Stimulated activated CD4-positive, alpha-beta T cell treated with anti-CD3 and anti-CD28 coated beads, Interleukin-15, amount 100 ng/mL, for 48 hours (primary cell): ENCODE measurements around the gene FBXW11.
"Not testable (repeated sequence)": the region's sequence is repeated elsewhere in the genome, so short reads cannot be mapped to it uniquely, and the experiment has no call there.

Experiments
- DNase-seq, 2 donors: peaks; one replicate each; pipeline ENCODE4 v3.0.0-alpha.2; 2020; ENCODE audit warnings: low read depth in 2 of 2

The FBXW11 gene

DNA sequence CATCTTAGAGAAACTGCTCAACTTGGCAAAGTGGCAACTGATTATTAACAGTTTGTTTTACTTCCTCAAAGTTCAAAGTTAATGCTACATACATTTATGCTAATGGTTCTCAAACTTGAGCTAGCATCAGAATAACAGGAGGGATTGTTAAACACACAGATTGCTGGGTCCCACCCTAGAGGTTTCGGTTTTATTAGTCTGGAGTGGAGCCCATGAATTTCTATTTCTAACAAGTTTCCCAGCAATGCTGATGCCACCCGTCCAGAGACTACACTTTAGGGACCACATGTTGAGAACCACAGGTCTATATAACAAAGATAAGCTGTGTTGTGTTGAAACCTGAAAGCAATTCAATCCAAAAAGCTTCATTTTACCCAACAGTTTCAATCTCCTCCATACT lies 95.3 kb downstream of the FBXW11 start:
- no peak for DNase-seq

DNA sequence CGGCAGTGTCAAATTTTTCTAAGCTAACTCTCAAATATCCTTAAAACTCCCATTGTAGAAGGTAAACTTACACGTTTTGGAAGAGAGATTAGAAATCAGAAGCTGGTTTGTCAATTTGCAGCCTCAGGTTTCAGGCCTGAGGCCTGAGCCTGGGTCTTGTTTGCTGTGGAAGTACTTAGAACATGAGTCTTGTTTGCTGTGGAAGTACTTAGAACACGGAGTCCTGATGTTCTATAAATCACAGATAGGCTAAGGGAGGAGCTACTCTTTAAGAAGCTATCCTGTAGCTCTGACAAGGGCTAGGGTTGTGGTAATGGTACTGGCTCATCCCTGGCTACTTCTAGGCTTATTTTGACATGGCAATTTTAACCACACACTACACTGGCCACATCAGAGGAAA lies 97.8 kb downstream of the FBXW11 start:
- DNase-seq = no peak

DNA sequence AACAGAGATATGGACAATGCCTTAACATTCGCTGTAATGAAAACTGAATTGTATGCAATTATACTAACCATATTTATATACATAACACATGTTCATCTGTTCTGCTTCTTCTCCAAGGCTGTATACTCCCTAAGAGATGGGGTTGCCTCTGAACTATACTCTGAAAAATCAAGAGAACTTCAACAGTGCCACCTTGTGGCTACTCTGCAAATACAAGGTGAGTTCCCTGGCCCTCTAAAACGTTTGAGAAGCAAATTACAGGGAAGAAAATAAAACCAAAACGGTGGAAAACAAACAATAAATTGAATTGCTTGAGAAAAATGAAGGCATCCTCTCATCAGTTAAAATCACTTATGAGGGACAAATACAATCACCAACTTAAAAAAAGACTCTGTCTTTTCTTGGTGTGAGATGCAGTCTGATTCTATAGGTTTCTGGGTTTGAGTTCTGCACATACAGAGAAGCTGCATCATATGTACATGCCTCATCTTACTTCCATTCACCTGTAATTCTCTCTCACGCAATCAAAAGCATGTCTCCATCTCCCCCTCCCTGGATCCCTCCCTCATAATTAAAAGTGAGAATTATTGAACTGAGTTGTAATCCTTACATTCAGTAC lies 98.6 kb downstream of the FBXW11 start:
- DNase-seq = peak in 1 of 2 donors; percentile 47

DNA sequence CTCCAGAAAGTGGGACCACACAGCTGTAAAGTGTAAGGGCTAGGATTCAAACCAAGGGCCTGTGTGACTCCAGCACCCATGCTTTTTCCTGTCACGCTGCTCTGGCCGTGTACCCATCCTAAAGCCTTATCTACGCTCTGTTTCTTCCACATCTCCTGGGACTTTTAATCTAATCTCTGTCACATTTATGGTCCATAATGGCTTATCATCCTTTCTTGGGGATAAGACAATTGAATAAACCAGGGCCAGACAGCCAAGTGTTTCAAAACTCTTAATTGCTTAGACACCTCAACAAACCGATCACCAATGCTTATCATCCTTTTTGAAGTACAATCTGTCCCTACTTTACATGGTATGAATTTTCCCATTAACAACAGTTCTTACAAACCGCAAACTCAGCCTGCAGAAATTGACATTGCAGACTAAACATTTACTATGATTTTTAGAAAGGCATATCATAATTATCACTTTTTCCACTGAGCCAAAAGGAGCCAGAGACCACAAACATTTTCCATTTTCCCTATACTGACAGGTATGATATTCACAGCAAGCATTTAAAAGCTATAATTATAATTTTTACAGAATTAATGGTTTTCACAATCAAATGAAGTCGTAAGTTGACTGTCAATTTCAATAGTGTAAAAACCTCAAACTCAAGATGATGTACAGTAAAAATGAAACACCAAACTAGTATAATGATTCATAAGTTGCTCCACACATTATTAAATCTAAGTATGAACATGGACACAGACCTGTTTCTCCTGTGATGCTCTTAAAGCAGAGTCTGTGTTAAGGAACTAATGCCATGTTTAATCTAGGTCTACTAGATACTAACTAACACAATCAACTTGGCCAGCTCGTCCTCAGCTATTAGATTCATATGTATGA lies 99.5 kb downstream of the FBXW11 start:
- no peak for DNase-seq

DNA sequence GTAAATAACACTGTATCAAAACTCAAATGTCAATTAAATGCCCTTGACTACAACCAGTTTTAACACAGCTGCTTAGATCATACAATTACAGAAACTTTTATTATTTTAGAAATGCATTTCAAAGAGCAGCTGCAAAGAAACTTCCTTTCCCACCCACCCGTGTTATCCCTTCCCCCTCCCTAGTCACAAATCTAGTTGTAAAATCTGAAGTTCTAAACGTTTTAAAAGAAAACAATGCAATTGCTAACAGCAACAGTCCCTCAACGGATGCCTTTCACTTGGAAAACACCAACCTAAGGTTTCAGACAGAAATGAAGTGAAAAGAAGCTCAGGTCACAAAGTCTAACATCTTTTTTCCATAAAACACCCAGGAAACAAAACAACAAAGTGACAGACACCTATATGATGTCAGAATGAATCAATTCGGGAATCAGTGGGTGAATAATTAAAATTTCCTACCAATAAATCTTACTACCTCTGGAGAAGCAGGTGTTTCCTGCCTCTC lies 100.3 kb downstream of the FBXW11 start:
- DNase-seq = no peak

DNA sequence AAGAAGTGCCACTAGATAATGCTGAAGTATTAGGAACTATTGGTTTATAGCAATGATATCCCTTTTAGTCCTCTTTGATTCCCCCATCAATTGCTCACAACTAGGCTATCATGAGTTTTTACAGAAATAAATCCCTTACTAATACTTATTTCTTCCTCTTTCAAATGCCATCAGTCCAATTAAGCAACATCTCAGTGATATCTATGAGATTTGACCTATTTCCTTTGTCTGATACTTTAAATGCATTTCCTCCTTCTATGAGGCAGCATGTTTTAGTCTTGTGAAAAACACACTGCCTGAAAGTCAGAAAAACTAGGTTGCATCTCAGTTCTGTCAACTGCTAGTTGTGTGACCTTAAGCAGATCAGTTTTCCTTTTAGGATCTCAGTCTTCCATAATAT lies 101.6 kb downstream of the FBXW11 start:
- DNase-seq = no peak

DNA sequence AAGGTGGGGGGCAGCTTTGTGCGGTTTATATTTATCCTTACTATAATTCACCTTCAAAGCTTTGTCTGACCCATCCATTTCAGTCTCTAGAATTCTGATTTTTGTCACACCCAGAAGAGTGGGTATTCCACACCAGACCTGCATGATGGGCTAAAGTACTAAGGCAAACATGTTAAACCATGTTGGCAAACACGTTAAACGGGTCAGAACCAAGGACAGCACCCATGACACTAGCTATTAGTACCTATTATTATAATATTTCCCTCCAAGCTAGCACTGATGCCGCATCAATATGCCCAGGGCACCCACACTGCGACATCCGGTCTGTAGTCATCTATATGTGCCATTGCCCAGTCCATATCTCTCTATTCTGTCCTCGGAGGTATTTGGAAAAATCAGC lies 104.7 kb downstream of the FBXW11 start:
- DNase-seq = no peak

DNA sequence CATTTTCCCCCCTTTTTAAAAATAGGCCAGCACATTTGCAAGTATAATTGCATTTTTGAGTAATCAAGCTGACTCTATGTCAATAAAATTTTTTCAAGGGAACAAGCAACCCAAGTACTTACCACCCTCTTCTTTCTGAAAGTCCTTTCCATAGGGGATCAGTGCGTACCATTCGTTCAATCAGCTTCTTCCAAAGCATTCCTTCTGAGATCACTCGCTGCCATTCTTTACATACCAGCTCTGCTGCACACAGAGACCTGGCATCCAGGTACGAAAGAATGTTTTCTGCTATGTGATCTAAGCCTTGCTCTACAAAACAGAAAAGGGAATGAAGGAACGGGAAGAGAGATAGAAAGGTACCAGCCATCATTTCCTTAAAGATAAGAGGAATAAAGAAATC lies 106.6 kb downstream of the FBXW11 start:
- DNase-seq = no peak

DNA sequence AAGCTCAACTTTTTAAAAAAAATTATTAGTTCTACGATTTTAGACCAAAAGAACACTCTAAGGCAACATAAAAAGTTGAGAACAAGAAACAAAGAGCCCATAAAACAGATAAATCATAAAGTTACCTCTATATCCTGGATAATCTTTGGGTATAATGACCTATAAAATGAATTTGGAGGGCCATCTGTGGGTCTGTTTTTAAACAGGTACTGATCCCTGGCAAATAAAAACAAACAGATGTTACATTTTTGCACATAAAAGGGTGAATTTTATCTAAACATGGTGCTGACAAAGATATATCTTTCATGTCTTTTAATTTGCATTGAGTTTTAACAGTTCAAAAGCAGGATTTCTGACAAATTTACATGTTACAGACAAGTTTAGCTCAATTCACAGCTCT lies 107.6 kb downstream of the FBXW11 start:
- no peak for DNase-seq

DNA sequence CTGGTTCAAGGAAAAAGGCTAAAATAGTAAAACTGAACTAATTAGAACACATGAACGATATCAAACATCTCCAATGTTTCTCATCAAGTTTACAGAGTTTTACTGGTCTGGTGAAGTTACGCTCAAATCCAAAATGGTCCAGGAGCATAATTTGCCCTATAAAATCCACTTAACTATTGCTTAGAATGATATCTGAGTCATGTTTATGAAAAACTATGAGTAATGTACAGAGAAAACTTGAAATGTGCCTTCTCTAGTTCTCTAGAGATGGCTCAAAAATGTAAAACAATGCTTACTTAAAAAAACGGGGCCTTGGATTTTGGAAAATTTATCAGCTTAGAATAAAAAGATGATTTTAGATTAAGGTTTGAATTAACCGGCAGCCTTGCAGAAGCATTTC lies 108.1 kb downstream of the FBXW11 start:
- DNase-seq = no peak

DNA sequence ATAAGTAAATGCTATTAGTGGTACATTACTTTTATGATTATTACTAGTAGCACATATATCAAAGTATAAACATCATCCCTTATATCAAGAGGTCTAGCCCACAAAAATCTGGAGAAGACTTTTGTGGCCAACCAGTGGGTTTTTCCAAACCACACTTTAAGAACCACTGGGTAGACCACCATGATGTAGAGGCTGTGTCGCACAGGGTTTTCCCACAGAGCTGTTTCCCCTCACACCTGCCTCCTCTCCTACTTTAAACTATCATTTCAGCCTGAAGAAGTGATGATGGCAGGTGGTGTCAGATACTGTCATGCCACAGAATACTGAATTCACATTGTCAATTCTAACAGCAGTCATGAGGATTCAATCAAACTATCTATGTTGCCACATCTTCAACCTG lies 109.2 kb downstream of the FBXW11 start:
- DNase-seq = no peak

DNA sequence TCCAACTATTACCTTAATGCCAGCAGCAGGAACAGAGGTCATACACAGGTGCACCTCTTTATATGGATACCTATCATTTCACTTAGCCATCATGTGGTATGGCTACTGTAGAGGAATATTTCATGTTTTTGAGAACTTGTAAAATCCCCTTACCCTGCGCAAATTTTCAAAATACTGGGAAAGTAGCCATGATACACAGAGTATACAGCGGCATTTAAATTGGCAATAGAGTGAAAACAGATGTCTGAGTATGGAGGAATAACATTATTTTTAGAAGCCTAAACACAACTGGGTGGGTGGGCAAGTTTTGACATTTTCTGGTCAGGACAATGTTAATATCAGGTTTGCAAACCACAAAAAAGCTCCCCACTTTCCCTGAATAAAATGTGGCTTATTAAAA lies 111.4 kb downstream of the FBXW11 start:
- DNase-seq = no peak

DNA sequence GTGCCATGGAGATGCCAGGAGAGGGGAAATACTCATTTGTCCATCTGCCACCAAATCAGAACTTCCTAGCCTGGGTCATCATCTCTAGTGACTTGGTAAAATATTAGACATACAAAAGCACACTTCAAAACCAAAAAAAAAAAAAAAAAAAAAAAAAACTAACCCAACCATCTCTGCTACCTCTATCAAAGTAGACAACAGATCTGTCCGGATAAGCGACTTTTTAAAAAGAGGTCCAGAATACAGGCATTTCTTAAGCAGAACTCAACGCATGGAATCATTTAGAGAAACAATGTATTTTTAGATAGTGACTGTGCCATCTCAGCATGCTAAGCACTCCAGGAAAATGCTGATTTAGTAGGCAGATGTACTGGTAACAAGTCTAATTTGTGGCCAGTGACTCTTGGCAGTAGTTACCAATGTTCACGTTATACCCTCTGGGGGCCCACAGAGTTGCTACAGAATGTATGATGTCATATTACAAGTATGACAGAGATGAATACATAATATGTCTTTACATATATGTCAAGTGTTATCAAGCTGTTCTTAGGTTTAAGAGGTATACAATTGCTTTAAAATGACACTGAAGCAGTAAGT lies 113.0 kb downstream of the FBXW11 start:
- DNase-seq = no peak

DNA sequence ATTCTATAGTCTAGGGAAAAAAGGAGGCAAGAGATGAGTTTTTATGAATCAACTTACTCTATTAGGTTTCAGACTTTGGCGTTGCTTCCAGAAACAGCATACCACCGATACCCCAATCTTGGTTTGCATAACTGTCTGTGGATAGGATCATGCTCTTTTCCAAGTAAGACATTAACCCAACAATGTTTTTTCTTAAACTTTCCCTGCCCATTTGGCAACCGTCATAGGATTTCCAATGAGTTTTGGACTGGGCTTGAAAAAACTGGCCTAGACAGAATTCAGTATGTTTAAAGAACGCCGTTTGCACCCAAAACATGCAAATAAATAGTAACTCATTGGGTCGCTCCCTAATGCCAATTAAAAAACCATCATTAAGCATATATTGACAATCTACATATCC lies 114.8 kb downstream of the FBXW11 start:
- no peak for DNase-seq

DNA sequence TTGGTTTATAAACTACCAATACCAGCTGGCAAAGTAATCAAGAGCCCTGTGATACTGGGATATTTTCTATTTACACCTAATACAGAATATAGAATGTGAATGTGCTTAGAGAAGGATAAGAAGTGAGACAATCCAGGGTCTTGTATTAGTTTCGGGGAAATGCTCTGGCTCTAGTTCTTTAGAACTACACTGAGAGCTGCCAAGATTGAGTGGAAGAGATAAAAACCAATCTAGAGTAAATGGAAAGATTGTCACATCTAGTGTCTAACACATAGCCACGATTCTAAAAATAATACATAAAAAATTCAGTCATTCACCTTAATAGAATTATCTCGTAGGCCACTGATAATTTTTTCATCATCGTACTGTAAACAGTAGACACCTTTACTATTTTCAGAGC lies 115.3 kb downstream of the FBXW11 start:
- DNase-seq = no peak

DNA sequence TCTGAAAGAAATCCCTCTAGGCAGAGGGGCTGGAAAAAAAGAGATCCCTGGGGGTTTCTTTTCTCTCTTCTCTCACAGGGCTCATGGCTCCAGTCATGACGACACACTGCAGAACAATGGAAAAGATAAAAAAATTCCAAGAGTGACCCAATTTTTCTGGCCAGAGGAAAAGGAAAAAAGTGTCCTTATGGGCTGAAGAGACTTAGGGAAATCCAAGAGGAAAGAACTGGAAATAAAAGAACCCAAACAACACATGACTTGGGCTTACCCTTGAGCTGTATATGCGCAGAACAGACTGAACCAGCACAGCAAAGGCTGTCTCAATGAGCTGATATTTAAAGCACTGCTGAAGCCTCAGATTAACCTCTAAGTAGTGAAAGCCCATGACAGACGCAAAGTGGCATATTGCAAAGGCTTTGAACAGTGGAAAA lies 118.4 kb downstream of the FBXW11 start:
- no peak for DNase-seq

DNA sequence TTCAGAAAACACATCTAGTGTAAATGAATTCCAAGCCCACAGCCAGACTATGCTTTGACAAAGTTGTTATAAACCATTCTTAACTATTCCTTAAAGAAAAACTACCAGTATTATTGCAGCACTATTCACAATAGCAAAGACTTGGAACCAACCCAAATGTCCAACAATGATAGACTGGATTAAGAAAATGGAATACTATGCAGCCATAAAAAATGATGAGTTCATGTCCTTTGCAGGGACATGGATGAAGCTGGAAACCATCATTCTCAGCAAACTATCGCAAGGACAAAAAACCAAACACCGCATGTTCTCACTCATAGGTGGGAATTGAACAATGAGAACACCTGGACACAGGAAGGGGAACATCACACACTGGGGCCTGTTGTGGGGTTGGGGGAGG lies 120.4 kb downstream of the FBXW11 start:
- not testable (repeated sequence) for DNase-seq

DNA sequence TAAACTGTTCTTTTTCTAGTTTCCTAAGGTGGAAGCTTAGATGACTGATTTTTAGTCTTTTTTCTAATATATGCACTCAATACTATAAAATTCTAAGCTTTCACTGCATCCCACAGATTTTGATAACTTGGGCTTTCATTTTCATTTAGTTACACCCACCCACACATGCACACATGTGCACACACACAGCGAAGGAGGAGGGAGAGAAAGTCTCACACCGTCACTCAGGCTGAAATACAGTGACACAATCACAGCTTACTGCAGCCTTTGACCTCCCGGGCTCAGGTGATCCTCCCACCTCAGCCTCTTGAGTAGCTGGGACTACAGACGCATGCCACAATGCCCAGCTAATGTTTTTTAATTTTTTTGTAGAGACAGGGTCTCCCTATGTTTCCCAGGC lies 124.3 kb downstream of the FBXW11 start:
- peak in 1 of 2 donors; percentile 31 for DNase-seq

DNA sequence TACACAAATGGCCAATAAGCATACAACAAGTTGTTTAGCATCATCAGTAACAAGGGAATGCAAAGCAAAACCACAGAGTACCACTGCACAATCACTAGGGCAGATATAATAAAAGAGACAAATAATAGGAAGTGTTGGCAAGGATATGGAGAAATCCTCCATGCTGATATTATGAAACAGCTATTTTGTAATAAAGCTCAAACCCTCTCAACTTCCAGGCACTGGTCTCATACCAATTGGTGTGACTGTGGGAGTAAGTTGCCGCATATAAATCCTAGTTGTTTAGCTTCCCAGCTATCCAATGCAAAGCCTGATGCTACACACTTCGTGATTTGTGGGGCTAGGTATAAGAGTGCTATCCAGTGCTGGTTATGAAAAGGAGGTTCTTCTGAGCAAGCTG lies 132.2 kb downstream of the FBXW11 start:
- DNase-seq = no peak

DNA sequence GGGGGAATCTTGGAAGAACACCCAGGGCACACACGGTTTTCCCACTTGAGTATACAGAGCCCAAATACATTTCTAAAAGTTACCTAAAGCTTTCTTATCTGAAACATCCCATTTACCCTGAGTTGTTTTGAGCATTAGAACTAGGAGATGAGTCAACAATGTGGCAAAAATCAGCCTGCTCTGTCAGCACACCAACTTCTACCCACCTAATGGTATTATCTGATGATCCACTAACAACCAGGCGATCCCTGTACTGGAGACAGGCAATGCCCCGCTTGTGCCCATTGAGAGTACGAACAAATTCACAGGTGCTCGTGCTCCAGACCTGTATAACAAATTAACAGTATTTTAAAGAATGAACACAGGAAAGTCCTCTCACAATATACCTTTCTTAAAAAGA lies 133.8 kb downstream of the FBXW11 start:
- DNase-seq = no peak

DNA sequence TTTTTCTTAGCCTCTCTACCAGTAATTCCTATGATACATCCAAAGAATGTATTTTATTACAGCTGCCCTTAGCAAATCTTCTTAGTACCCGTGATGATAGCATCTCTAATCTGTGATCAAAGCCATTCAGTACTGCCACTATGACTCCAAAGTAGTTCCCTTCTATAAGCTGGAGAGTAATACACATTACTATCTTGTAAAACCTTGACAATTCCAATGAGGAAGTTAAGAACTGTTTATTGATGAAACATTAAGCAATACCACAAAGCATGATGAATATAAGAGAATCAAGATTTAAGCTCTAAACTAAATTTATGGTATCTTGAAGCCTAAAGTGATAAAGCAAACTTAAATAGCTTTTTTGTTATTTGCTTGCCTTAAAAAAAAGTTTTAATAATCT lies 134.7 kb downstream of the FBXW11 start:
- DNase-seq = no peak

DNA sequence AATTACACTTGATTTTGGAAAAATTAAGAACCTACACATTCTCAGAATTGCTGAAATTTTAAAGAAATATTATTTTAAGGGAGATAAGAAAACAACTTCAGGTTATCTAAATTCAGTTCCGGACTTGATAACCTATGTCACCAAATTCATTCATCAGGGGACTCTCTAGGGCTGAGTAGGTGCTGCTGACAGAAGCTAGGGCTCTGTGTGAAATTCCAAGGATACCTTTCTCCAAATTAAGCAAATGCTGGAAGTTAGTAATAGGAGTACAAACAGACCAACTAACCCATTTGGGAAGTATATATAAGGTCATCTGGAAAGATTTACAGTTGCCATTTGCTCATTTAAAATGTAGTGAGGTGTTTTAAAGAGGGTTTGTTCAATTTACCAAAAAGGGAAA lies 136.5 kb downstream of the FBXW11 start:
- no peak for DNase-seq

DNA sequence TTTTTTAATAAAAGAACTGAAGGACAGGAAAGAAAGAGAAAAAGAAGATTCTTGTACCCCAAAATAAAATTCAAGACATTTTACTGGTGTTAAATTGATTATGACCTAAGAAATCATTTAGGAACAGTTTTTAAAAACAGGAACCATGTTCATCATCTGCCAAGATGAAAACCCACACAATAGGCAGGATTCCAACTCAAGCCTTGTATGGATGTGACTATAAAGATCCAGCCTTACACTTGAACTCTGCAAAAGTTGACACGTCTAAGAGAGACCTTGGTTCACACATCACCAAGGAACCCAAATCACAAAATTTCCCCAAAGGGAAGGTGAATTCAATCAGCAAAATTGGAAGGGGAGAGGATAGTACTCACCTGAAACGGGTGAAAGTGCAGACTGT lies 138.2 kb downstream of the FBXW11 start:
- DNase-seq = no peak
